Measurements from ENCODE around the gene ALDH1L1. TPM values are rescaled to one million over a fixed set of nuclear protein-coding genes. Genes with fewer than 3 reads are reported as not detected.

The ALDH1L1 gene
- total RNA-seq, 1 donor = 0.18 TPM

DNA sequence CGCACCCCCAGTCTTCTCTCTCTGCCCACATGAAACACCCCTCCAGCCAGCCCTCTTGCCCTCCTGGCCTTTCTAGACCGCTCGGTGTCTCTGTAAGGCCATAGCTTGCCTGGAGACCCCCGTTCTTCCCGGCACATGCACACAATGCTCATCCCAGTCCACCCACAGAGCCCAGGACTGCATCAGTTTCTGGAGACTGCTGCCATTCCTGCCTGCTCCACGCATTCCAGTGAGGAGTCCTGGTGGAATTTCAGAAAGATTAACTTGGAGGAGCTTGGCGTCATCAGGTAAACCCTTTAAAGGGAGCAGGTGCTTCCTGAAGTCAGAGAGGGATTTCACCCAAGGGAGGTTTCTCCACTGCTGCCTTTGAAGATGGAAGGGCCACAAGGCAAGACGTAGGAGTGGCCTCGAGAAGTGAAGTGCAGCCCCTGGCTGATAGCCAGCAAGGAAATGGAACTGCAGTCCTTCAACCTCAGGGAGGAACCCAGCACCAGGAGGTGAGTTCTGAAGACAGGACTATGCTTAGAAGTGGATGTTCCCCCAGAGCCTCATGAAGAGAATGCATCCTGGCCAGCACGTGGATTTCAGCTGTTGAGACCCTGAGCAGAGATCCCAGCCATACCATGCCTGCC is 115.6 kb downstream of the ALDH1L1 start:
- no peak overlapping the region for H3K4me3 ChIP-seq (ENCODE audit: low read depth, low read length)
- DNase-seq (ENCODE audit: low read depth) = no peak
- TF ChIP-seq, protein P1, sequence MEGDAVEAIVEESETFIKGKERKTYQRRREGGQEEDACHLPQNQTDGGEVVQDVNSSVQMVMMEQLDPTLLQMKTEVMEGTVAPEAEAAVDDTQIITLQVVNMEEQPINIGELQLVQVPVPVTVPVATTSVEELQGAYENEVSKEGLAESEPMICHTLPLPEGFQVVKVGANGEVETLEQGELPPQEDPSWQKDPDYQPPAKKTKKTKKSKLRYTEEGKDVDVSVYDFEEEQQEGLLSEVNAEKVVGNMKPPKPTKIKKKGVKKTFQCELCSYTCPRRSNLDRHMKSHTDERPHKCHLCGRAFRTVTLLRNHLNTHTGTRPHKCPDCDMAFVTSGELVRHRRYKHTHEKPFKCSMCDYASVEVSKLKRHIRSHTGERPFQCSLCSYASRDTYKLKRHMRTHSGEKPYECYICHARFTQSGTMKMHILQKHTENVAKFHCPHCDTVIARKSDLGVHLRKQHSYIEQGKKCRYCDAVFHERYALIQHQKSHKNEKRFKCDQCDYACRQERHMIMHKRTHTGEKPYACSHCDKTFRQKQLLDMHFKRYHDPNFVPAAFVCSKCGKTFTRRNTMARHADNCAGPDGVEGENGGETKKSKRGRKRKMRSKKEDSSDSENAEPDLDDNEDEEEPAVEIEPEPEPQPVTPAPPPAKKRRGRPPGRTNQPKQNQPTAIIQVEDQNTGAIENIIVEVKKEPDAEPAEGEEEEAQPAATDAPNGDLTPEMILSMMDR (IDR thresholded peaks at IDR 0.05; ENCODE audit: insufficient read depth, low read length) = no peak

DNA sequence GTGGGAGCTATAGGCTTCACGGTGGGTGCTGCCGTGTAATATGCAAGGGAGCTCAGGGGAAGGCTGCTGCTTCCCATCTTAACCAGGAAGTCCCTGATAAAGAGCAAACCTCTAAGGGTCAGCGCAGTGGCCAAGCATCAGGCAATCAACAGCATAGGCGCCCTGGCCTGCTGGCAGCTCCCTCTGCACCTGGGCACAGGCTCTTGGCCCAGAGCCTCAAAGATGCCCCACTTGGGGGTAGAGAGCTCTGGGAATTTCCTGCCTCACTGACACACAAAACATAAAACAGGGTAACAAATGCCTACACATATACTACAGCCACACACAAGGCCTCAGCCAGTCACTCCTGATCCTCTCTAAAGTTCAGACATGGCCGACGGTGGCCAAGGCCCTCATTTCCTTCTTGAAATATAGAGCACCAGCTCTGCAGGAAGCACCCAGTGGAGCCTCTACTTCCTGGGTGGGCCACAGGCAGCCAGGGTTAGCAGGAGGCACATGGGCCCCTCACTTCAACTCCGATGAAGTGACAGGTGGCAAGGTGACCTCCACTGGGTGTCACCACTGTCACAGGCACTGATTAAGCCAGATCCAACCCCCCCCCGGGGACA is 116.9 kb downstream of the ALDH1L1 start:
- TF ChIP-seq, protein P1 (IDR thresholded peaks at IDR 0.05; ENCODE audit: insufficient read depth, low read length) = no peak
- H3K4me3 ChIP-seq (ENCODE audit: low read depth, low read length) = no peak overlapping the region
- DNase-seq (ENCODE audit: low read depth) = no peak

DNA sequence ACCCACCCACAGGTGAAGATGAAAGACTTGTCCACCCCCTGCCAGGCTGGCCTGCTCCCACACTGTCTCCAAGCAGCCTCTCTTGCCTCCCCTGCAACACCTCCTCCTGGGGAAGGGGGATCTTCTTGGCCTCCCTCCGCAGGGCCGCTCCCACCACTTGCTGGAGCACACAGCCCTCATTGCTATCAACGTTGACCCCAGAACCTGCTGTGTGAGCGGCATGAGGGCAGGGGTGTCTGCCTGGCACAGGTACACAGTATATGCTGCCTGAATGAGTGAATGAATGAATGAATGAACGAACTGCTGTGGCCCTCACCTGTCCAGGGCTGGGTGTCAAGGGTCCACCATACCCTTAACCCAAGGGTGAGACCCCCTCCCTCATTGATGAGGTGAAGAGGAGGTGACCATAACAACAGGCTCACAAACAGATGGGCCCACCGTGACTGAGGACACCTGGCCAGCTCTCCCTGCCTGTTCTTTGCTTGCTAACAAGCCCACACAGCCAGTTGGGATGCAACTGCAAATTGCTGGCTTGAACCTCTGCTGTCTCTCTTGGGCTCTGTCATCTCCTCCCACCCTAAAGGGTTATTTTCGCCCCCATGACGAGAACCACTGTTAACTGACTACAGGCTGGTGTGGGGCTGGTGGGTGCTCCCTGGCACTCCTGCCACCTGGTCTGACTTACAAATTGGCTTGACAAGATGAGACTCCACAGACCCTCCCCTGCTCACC is 118.9 kb downstream of the ALDH1L1 start:
- TF ChIP-seq, protein P1 (IDR thresholded peaks at IDR 0.05; ENCODE audit: insufficient read depth, low read length) = no peak
- no peak overlapping the region for H3K4me3 ChIP-seq (ENCODE audit: low read depth, low read length)
- DNase-seq (ENCODE audit: low read depth) = no peak

DNA sequence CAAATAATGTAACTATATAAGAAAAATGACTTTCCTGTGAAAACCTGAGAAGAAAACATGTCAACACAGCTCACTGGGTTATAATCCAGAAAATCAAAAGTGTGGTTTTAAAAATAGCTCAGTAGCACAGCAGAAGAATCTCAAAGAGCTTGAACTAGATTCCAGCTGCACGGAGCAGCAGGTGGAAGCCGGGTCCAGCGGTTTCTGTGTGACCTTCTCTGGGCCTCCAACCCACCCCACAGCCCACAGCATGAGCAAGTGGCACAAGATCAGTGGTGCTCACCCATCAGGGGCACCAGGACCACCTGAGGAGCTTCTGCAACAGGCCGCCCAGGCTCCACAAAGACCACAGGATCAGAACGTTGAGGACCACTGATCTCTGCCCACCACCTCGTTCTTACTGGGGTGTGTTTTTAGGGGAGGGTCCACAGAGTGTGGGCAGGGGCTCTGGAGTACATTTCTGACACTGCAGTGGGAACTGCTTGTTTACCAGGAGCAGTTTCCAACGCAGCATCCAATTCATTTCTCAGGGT is 119.7 kb downstream of the ALDH1L1 start:
- TF ChIP-seq, protein P1 (IDR thresholded peaks at IDR 0.05; ENCODE audit: insufficient read depth, low read length) = no peak
- DNase-seq (ENCODE audit: low read depth) = no peak
- H3K4me3 ChIP-seq (ENCODE audit: low read depth, low read length) = no peak overlapping the region

DNA sequence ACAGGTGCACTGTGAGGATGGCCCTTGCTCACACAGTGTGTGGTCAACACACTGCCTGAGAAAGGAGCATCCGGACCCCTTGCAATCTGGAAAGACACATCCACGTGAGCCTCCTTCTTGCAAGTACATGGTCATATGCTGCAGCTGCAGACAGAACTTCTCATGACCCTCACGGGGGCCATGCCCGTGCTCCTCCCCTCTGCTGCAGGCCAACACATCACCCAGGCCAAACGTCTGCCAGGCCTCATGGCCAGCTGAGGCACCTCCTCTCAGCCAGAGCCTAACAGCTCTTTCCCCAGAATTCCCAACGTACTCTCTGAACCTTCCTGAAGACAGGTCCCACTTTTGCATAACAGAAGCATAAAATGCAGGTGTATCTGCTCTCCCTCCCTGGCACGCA is 121.7 kb downstream of the ALDH1L1 start:
- DNase-seq (ENCODE audit: low read depth) = no peak
- H3K4me3 ChIP-seq (ENCODE audit: low read depth, low read length) = no peak overlapping the region
- TF ChIP-seq, protein P1 (IDR thresholded peaks at IDR 0.05; ENCODE audit: insufficient read depth, low read length) = no peak

DNA sequence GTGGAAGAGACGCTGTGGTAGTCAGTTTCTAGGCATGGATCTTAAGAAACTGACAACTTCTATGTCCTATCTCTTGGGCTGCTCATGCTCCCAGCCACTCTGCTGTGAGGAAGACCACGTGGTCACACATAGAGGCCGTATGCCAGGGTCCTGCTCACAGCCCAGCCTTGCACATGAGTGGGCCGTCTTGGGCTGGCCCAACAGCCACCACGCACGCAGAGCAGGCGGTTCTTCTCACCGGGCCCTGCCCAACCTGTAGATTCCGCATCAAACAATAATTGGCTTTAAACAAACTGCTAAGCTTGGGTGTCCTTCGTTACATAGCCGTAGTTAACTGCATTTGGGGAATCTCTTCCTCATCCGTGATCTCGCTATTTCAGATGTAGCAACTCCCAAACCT is 122.5 kb downstream of the ALDH1L1 start:
- DNase-seq (ENCODE audit: low read depth) = no peak
- TF ChIP-seq, protein P1 (IDR thresholded peaks at IDR 0.05; ENCODE audit: insufficient read depth, low read length) = no peak

More for the DNA sequence above, 122.5 kb downstream of the ALDH1L1 start:
- no peak overlapping the region for H3K4me3 ChIP-seq (ENCODE audit: low read depth, low read length)

Data from fibroblast of the aortic adventitia (primary cell).